Limb (tissue), 2 donors: ENCODE data around the gene SNX25.

Experiments used
- DNase-seq, 2 donors: peaks; one replicate each; pipeline ENCODE4 v3.0.0-alpha.2; 2016; ENCODE audit errors: extremely low spot score in 2 of 2

Gene SNX25

GRCh38 chr4:185405296-185405999 lies 196.1 kb downstream of the SNX25 start:
- DNase-seq, result no peak

DNA sequence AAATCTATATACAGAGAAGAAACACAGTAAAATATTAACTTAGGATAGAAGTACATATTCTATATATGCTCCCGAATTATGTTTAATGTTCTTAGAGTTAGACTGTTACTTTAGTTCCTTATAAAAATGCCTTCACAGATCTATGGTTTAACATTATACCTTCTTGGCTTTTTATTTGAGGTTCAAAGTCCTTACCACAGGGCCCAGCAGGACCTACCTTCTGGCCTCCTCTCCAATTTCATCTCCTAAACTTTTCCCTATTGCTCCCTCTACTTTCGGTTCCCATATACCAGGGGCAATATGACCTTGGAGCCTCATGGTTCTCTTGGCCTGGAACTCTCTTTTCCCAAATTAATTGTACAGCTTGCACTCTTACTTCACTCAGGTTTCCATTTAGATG lies 199.0 kb downstream of the SNX25 start:
- no peak for DNase-seq

DNA sequence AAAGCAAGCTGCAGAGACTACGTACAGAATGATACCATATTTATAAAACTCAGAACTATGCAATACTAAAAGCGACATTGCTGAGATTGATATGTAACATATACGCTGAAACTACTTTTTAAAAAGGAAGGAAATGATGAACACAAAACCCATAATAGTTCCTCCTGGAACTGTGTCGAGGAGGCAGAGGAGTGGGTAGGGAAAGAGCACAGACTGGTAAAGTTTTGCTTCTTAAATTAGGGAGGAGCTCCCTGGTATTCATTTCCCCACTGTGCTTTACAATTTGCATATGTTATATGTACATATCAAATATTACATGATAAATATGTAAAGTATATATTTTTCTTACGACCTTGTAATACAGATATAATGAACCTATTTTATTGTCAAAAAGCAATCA lies 202.5 kb downstream of the SNX25 start:
- no peak for DNase-seq

- no peak for DNase-seq
These were observed 203.0 kb downstream of the SNX25 start for GRCh38 chr4:185412412-185412811.
